ENCODE data around the gene SEC16A.
A peak's percentile ranks its signal among the peaks of the same experiment; 100 is the strongest.
"Not testable (repeated sequence)": the region's sequence is repeated elsewhere in the genome, so short reads cannot be mapped to it uniquely, and the experiment has no call there.

Gene SEC16A

DNA sequence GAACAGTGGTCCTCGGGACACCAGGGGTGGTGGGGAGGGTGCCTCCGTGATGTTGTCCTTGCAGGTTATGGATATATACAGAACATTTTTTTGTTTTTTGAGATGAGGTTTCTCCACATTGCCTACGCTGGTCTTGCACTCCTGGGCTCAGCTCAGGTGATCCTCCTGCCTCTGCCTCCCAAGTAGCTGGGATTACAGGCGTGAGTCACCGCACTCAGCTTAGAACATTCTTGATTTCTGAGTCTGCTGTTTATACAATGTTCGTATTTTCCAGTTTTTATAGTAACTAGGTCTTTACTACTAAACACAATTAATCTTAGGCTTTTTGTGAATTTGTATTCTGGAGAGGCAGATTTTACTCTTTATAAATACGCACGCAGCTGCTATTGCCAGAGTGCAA lies 66.4 kb downstream of the SEC16A start:
- DNase-seq = no peak

DNA sequence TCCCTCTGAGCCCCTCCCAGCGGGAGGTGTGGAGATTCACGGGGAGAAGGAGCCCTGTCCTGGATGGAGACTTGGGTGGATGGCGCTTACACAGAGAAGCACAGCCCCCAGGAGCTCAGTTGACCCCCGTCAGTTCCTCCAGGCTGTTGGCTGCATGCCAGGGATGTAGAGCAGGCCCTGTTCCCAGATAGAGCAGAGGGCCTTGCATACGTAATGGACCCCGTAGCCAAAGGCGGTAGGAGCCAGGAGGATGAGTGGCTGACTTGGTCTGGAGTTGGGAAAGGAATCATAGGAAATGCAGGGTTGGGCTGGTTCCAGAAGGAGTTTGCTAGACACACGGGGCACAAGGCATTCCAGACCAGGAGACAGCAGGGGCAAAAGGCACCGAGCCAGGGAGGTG lies 69.9 kb downstream of the SEC16A start:
- DNase-seq = no peak

DNA sequence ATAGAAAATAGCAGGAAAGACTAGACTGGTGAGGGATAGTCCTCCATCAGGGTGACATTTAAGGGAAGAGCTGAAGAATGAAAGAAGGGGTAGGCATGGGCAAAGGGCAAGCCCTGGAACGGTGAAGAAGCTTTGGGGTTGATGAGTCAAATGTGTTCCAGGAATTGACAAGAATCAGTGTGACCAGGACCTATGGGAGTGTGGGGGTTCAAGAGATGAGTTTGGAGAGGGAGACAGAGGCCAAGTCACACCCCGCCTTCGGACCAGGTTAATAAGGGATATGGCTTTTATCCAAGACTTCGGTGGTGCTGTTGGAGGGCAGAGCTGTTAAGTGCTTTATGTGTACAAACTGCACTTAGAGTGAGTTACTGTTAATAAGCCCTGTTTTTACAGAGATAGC lies 71.5 kb downstream of the SEC16A start:
- DNase-seq = no peak

DNA sequence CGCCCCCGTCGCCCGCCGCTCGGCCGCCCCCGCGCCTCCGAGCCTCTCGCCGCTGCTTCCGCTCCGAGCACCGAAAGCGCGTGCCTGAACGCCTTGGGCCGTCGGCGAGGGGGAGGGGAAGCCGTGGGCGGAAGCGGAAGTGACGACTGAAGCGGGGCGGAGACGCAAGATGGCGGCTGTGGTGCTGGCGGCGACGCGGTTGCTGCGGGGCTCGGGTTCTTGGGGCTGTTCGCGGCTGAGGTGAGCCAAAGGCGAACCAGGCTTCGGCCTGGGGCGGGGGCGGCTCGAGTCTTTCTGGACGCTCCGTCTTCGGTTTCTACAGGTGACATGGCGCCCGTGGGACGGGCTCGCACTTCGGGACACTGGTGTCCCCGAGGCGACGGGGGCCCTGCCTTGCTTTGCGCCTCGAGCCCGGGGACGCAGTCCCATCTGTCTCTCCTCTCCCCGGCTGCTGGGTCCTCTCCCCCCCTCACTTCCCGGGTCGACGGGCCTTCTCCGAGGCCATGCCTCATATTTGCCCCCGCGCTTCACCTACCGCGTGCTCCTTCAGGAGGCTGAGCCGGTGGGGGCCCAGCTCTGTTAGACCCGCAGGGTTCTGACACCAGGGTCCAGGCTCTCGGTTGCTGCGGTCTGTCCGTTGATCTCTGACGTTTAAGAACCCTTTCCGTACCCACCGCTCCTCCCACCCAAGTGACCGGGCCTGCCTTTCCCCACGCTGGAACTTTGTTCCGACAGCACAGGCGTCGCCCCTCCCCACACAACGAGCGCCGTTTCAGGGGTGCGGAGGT lies 72.1 kb downstream of the SEC16A start, which contains the start of the genes ENTR1 and PMPCA:
TSS of gene ENTR1 (minus strand) at position 115 of the 788 bp plus-strand sequence. CDS start 217 bp downstream, outside the sequence.
TSS of gene PMPCA (plus strand) at position 159 of the 788 bp plus-strand sequence. CDS start at position 170, 11 bp downstream.
- DNase-seq = peak; percentile 68 to 85

DNA sequence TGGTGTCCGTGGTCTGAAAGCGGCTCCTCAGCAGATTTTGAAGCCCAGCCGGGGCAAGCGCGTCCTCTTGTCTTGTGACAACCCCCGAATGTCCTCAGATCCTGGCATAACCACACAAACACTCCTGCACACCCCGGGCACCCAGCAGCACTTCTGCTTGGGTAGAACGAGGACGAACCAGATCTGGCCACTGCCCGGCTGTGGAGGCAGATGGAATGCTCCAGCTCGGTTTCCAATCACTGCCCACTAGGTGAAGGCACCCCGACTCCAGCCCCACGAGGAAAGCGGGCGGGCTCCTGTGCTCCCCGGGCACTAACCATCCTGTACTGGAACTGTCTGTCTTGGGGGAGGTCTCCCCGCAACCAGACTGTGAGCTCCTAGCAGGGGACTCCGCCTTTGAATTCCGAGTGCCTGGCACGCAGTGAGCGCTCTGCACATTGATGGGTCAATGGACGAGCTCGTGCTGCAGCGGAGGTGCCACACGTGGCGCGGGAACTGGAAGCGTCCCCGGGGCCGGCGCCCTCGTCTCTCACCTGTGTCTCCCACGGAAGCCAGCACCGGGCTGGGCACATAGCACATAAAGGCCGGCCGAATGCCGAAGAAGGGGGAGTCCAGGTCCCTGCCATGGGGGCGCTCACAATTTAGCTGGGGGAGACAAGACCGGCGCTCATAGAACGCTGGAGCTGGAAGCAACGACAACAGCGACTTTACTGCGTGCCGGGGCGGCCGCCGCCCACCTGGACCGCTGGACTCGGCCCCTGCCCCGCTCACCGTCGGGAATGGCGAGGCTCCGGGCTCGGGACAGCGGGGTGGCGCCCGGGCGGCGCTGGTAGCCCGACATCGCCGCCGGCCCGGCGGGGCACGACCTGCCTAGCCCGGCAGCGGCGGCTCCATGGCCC lies 73.0 kb downstream of the SEC16A start:
- no peak for DNase-seq

DNA sequence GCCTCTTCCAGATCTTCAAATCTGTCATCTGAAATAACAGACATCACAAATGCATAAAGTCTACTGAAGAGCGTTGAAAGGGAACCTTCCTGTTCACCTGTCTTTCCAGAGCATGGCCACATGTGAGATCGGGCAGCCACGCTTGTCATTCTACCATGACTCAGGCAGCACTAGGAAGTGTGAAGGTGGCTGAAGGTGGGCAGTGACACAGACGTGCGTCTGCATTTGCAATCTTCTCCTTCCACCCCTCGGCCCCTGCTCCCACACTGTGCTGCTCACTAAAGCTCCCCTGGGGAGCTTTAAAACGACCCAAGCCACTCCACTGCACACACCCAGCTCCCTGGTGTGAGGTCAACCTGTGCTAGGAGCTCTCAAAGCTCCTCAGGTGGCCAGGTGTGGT lies 74.9 kb downstream of the SEC16A start:
- no peak for DNase-seq

DNA sequence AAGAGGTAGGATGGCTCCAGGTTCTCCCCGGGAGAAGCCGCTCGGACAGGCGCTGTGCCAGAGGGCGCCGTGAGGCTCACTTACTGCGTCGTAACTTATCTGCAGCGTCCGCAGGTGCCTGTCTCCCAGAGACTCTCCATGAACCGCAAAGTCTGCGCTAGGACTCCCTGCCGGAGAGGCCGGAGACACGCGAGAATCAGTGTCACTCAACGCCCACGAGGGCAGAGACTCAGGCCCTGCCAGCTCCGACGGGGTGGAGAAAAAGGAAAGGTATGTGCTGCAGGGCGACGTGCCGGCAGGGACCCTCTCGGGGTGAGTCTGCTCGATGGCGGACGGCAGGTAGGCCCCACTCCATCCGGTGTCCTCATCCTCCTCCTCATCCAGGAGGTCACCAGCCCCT lies 75.8 kb downstream of the SEC16A start:
- not testable (repeated sequence) for DNase-seq

DNA sequence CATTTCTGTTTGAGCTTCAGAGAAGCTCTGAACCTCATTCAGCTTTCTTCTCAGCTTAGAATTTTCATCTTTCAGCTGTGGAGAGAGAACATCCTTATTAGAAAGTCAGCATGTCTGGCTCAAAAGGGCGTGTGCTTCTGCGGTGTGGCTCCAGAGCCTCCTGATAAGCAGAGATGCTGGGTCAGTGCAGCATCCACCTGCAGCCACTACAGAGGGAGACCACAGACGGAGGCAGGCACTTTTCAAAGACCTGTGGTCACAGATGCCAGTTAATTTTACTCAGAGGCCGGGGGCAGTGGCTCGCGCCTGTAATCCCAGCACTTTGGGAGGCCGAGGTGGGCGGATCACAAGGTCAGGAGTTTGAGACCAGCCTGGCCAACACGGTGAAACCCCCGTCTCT lies 76.9 kb downstream of the SEC16A start:
- DNase-seq = not testable (repeated sequence)

DNA sequence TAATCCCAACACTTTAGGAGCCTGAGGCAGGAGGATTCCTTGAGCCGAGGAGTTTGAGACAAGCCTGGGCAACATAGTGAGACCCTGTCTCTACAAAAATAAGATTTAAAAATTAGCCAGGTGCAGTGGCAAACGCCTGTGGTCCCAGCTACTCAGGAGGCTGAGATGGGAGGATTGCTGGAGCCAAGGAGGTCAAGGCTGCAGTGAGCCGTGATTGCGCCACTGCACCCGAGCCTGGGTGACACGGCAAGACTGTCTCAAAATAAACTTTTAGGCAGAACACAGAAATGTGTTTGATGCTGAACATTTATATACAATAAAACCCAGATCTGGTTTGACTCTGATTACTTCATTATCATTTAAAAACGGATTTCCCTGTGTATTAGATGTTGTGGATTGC lies 77.4 kb downstream of the SEC16A start:
- DNase-seq = no peak

DNA sequence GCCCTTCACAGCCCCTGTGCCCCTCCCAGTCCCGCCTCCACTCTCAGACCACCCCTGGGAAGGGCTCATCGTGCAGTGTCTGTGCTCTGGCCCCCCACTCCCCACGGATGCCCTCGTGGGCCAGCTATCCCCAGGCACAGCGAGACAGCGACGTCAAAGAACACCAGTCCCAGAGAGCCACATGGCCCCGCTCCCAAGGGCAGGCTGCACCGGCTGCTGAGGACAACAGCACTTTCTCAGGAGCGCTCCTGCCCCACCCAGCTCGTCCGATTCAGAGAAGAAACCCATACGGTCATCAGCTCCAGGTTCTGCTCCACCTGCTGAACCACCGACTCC lies 78.1 kb downstream of the SEC16A start:
- no peak for DNase-seq

DNA sequence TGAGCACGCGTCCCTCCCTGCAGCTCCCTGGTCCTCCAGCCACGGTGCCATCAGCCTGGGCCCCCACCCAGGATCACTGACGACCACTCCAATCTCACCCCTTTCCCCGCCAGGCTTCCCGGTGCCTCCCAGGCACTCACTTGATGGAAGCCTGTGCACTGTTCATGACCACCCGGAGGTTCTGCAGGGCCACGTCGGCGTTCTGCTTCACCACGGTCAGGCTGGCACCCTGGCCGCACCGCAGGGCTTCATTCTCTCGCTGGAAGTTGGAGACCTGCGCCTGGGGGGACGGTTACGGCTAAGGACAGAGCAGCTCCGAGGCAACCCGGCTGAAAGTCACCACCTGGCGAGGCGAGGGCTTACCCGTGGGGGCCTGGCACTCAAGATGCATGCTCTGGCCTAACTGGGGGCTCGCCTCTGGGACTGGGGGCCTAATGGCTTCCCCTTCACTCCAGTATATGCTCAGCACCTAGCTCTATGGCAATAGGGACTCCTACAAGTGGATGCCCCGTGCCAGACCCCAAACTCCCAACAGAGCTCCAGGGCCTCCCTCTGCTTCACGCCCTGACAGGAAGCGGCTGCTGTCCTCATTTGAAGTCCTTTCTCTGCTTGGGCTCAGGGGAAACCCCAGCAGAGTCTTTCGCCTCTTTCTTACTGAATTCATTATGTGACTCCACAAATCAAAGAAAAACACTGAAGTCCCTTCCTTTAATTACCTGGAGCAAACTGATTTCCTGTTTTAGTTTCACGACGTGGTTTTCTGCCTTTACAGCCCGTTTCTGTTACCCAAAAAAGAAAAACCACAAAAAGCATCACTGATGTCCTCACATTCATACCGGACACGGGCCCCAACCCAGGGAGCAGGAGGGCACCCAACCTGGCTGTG lies 78.7 kb downstream of the SEC16A start:
- no peak for DNase-seq

DNA sequence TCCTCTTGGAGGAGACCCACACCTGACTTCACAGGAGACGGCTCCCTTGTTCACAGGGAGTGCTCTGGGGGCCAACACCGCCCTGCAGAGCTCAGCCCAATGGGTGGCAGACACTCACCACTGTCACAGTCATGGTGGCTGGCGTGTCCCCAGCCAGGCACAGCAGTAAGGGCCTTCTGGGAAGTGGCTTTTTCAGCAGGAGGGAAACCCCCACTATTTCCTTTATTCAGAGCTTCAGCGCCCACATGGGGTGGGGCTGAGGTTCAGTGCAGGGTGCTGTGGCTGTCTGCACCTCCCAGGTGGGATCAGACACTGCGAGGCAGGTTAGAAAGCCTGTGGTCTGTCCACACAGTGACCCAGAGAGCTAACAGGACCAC lies 79.3 kb downstream of the SEC16A start:
- DNase-seq = no peak

DNA sequence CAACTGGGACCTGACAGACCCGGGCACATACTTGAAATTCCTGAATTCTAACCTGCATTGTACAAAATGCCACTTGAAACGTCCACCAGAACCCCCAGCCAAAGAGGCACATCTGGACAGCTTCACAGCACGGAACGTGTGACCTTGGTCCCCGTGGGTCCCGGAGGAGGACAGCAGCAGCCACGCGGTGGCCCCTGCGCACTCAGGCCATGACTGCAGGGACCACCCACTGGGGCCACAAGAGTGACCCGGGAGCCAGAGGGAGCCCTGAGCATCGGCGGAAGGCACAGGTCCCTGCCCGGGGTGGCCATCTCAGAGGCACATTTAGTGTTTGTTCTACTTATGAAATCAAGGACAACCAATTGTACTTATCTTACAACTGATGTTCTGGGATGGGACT lies 80.8 kb downstream of the SEC16A start:
- no peak for DNase-seq

DNA sequence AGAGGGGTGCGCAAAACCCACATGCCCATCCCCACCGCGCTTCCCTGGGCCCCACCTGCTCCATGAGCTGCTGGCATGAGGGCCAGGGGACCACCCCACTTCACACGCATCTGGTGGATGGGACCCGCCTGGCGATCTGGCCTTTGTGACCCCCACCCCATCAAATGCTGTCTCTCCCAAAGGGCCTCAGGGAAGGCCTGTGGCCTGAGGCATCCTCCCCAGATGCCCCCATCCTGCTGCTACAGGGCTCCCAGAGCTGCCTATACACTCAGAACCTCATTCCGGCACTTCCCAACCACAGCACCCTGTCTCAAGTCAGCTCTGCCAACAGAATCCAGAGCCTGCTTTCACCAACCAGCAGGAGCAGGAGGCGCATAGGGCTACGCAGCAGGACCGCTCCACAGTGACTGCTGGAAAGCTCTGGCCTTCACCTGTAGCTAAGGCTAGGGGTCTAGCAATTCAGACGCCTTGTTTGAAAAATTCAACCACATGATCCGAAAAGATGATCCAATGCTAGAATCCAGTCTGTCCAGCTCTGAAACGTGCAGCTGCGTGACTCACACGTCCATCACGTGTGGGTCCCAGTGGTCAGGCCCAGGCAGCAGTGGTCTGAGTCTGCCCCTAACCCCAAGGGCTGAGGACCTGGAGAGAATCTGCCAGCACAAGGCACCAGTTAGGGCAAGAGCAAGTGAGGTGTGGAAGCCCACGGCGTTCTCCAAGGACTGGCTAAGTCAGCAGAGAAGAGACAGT lies 81.5 kb downstream of the SEC16A start:
- DNase-seq = no peak

DNA sequence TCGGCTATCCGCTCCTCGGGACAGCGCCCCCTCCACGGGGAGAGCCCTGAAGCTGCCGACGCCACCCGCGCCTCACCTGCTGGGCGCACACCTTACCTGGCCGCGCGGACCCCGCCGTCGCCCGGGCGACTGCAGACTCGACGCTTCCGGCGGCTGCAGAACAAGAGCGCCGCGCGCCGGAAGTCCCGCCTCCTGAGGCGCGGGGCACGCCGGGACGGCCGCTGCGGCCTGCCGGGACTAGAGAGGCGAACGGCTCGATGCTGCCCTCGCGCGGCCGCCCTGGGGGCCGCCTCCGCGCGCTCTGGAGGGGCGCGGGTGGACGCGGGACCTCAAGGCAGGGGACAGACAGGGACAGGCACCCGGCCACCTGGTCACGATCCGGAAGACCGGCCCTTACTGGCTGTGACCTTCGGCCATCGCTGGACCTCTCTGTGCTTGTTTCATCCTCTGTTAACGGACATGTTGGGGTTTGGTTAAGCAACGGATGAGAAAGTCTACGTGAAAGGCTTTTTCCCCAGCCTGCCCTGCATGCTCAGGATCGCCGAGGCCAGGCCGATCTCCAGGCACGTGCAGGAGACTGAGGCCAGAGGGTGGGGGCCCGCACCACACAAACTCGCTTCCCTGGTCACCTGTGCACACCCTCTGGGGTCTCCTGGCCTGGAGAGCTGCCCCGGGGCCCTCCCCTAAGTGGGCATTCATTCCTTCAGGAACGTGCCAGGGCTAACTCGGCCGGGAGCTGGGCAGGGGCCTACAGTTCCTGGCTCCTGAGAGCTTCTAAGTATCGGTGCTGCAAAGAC lies 82.6 kb downstream of the SEC16A start, which contains the start of gene SNAPC4:
TSS of gene SNAPC4 (minus strand) at position 133 of the 797 bp plus-strand sequence. CDS start 1,742 bp downstream, outside the sequence.
- DNase-seq = peak; percentile 53 to 79

DNA sequence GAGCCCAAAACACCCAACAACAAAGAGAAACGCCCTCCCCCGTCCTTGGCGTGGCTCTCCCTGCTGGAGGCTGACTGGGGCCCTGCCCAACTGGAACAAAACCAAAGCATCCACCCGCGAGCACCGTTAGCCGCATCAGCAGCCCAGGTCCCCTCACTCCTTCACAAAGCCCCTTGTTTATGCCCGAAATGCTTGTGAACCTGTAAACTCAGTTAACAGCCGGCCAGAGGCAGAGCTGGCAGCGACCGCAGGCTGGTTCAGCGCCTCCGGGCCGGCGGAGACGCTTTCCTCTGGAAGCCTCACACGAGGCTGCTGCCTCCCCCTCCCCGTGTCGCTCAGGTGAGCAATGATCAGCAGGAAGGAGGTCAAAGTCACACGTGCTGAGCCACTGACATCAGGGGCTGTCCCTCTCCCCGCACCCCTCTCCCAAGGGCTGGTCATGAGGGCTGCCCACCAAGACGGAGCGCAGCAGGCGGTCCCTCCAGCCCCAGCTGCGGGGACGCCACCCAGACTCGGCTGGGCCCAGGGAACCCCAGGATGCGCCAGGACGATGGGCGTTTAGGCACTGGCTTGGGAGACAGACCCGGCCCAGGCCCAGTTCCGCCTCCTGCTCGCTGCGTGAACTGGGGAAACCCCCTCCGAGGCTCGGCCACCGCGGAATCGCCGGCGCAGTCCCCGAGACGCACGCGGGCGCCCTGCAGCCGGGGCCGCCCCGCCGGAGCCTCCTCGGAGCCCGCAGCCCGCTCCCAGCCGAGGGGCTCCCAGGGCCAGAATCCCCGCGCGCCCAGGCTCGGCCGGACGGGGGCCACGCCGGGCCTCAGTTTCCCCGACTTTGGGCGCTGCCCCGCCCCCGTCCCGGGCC lies 83.4 kb downstream of the SEC16A start:
- no peak for DNase-seq

DNA sequence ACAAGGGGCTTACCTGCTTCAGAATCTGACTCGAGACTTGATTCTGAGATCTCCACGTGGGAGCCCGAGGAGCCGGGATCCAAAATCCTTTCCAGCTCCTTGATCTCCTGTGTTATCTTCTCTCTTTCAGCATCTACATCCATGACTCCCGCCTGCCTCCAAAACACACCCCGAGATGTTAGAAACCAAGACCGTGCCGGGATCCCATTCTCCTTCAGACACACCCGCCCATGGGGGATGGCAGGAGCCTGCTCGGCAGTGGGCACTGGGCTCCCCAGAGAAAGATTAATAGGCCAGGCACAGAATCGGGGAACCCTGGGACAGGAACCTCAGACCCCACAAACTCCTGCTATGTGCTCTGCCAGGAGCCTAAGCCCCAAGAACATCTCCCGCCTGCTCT lies 84.6 kb downstream of the SEC16A start:
- DNase-seq = no peak

DNA sequence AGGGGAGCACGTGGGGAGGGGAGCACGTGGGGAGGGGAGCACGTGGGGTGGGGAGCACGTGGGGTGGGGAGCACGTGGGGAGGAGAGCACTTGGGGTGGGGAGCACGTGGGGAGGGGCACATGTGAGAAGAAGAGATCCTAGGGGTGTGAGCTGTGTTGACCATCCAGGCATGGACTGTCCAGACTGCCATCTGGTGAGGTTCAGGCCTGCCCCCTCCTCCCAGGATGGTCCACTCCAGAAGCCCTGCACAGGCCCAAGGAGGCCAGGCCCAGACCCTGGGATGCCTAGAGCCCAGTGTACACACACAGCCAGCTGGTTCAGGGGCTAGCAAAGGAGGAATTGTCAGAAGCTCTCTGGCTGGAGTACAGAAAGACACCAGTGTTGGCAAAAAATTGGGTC lies 85.2 kb downstream of the SEC16A start:
- no peak for DNase-seq

DNA sequence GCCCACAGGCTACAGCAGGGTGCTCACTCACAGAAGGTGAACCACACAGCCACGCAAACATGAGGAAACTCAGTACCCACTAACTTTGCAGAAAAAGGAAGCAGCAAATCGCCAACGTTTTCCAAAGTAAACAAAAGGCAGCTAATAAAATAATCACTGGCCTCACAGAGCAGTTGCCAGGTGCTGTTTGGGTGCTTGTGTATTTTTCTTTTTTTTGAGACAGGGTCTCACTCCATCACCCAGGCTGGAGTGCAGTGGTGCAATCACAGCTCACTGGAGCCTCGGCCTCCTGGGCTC lies 86.7 kb downstream of the SEC16A start:
- DNase-seq = no peak
